Activated gamma-delta T cell treated with Interleukin-2 at 50 U/mL for 16 hours (primary cell): ENCODE measurements around the gene GRIP2.
"Not testable (repeated sequence)": the region's sequence is repeated elsewhere in the genome, so short reads cannot be mapped to it uniquely, and the experiment has no call there.

ENCODE experiments used
- DNase-seq: peaks from one replicate; pipeline ENCODE4 v3.0.0-alpha.2; 2020

The GRIP2 gene

GRCh38 chr3:14519406-14519805 is 20.7 kb downstream of the GRIP2 start:
- DNase-seq: no peak

- DNase-seq: no peak
These were observed 21.2 kb downstream of the GRIP2 start for GRCh38 chr3:14518893-14519292.

GRCh38 chr3:14518432-14518802 is 21.7 kb downstream of the GRIP2 start:
- no peak for DNase-seq

GRCh38 chr3:14517601-14518431 is 22.3 kb downstream of the GRIP2 start:
- no peak for DNase-seq

- DNase-seq: no peak
These were observed 23.3 kb downstream of the GRIP2 start for GRCh38 chr3:14516738-14517345.

- not testable (repeated sequence) for DNase-seq
These were observed 24.6 kb downstream of the GRIP2 start for GRCh38 chr3:14515526-14515925.

- no peak for DNase-seq
These were observed 25.8 kb downstream of the GRIP2 start for GRCh38 chr3:14514323-14514720.

- DNase-seq: no peak
These were observed 26.4 kb downstream of the GRIP2 start for GRCh38 chr3:14513566-14514322.

GRCh38 chr3:14512942-14513327 is 27.2 kb downstream of the GRIP2 start:
- DNase-seq: no peak

GRCh38 chr3:14512281-14512941 is 27.7 kb downstream of the GRIP2 start:
- no peak for DNase-seq

GRCh38 chr3:14511623-14512280 is 28.4 kb downstream of the GRIP2 start:
- no peak for DNase-seq

GRCh38 chr3:14510838-14511622 is 29.1 kb downstream of the GRIP2 start:
- DNase-seq: no peak

GRCh38 chr3:14509796-14510100 is 30.4 kb downstream of the GRIP2 start:
- no peak for DNase-seq

- peak; percentile 72 for DNase-seq
These were observed 31.0 kb downstream of the GRIP2 start for GRCh38 chr3:14508966-14509795.

- no peak for DNase-seq
These were observed 31.7 kb downstream of the GRIP2 start for GRCh38 chr3:14508505-14508819.

GRCh38 chr3:14507757-14508504 is 32.2 kb downstream of the GRIP2 start:
- DNase-seq: no peak

GRCh38 chr3:14507305-14507741 is 32.8 kb downstream of the GRIP2 start:
- DNase-seq: no peak

- no peak for DNase-seq
These were observed 33.4 kb downstream of the GRIP2 start for GRCh38 chr3:14506626-14507304.

- DNase-seq: no peak
These were observed 34.2 kb downstream of the GRIP2 start for GRCh38 chr3:14505803-14506500.
